Muscle layer of duodenum (tissue), 2 donors: ENCODE results near the gene SLC25A42.
"Not testable (repeated sequence)": the region's sequence is repeated elsewhere in the genome, so short reads cannot be mapped to it uniquely, and the experiment has no call there.

Experiments used
- H3K27ac ChIP-seq: one replicate; pipeline ENCODE4 v1.7.0; 2013; ENCODE audit warnings: mild to moderate bottlenecking, low read length
- H3K27me3 ChIP-seq: one replicate; pipeline ENCODE4 v1.7.0; 2013; ENCODE audit warnings: low read depth, mild to moderate bottlenecking, control low read depth, low read length
- H3K36me3 ChIP-seq, 2 donors: one replicate each; pipeline ENCODE4 v1.7.0; 2013; ENCODE audit warnings: low read length in 2 of 2, control low read depth in 1 of 2, mild to moderate bottlenecking in 1 of 2; ENCODE audit not compliant: insufficient read depth in 2 of 2, control insufficient read depth in 1 of 2
- H3K4me1 ChIP-seq, 2 donors: one replicate each; pipeline ENCODE4 v1.7.0; 2013; ENCODE audit warnings: low read length in 2 of 2, mild to moderate bottlenecking in 2 of 2, control low read depth in 1 of 2, moderate library complexity in 1 of 2; ENCODE audit not compliant: insufficient read depth in 2 of 2, control insufficient read depth in 1 of 2
- H3K4me3 ChIP-seq, 2 donors: one replicate each; pipeline ENCODE4 v1.7.0; 2013; ENCODE audit warnings: low read length in 2 of 2, low read depth in 1 of 2, mild to moderate bottlenecking in 1 of 2
- H3K9me3 ChIP-seq, 2 donors: one replicate each; pipeline ENCODE4 v1.7.0; 2013; ENCODE audit warnings: low read length in 2 of 2, control low read depth in 1 of 2, mild to moderate bottlenecking in 1 of 2; ENCODE audit not compliant: control insufficient read depth in 1 of 2
- donor health status: healthy.

SLC25A42 gene

DNA sequence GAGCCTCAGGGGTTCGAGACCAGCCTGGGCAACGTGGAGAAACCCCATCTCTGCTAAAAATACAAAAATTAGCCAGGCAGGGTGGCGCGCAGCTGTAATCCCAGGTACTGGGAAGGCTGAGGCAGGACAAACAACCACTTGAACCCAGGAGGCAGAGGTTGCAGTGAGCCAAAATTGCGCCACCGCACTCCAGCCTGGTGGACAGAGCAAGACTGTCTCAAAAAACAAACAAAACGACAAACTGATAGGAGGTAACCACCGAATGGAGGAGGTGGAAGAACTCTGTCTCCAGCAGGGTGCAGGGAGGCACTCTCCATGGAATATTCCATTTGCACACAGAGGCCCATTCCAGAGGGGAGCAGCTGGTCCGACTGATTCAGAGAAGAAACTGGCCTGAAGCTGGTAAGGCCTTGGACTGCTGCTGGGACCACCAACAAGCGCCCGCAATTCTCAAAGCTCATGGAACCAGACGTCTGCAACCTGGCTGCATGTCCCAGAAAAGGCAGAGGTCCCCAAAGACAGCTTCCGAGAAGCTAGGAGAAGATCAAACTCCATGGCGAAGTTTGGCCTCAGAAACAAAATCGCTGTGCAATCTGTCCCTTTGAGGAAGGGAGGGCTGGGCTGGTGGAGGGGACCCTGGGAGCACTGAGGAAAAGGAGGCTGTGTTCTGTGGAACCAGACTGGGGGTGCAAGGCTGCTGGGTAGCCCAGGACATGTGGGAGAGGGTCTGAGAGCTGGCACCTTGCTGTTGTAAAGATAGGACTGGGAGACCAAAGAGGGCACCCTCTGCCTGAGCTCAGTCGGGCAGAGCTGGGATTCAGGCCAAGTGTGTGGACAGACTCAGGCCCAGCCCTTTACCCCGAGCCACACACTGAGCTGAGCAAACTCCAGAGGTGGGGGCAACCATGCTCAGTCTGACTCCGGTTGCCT, 35.2 kb downstream of the SLC25A42 start:
- Histone ChIP-seq H3K9me3 (no peaks in the 10 kb centered on the region), H3K4me1 (no peaks in the 10 kb centered on the region), H3K27me3 (no peaks in the 10 kb centered on the region), H3K27ac (no peak overlapping the region), H3K4me3 (no peak overlapping the region), H3K36me3 (peaks cover 0 to 15% of the 10 kb centered on the region in 2 donors)

GRCh38 chr19:19101540-19101939, 37.7 kb downstream of the SLC25A42 start:
- Histone ChIP-seq H3K9me3 (no peaks in the 10 kb centered on the region), H3K4me1 (peaks cover 0 to 6% of the 10 kb centered on the region in 2 donors), H3K36me3 (peaks cover 0 to 15% of the 10 kb centered on the region in 2 donors), H3K27ac (no peak overlapping the region), H3K27me3 (no peaks in the 10 kb centered on the region), H3K4me3 (no peak overlapping the region)

- H3K27me3 ChIP-seq, H3K4me1 ChIP-seq, H3K4me3 ChIP-seq, H3K27ac ChIP-seq, H3K36me3 ChIP-seq, H3K9me3 ChIP-seq: not testable (repeated sequence)
Observed at GRCh38 chr19:19102566-19102965, 38.8 kb downstream of the SLC25A42 start.

DNA sequence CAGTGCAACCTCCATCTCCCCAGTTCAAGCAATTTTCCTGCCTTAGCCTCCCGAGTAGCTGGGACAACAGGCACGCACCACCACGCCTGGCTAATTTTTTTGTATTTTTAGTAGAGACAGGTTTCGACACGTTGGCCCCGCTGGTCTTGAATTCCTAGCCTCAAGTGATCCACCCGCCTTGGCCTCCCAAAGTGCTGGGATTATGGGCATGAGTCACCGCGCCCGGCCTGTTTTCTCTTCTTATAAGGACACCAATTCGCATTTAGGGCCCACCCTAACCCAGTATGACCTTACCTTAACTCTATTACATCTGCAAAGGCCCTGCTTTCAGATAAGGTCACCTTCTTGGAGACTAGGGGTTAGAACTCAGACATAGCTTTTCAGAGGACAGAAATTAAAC, 39.4 kb downstream of the SLC25A42 start:
- Histone ChIP-seq H3K27ac (no peak overlapping the region), H3K4me3 (no peak overlapping the region), H3K4me1 (peaks cover 0 to 6% of the 10 kb centered on the region in 2 donors), H3K36me3 (peaks cover 4 to 11% of the 10 kb centered on the region in 2 donors), H3K27me3 (no peaks in the 10 kb centered on the region), H3K9me3 (no peaks in the 10 kb centered on the region)

DNA sequence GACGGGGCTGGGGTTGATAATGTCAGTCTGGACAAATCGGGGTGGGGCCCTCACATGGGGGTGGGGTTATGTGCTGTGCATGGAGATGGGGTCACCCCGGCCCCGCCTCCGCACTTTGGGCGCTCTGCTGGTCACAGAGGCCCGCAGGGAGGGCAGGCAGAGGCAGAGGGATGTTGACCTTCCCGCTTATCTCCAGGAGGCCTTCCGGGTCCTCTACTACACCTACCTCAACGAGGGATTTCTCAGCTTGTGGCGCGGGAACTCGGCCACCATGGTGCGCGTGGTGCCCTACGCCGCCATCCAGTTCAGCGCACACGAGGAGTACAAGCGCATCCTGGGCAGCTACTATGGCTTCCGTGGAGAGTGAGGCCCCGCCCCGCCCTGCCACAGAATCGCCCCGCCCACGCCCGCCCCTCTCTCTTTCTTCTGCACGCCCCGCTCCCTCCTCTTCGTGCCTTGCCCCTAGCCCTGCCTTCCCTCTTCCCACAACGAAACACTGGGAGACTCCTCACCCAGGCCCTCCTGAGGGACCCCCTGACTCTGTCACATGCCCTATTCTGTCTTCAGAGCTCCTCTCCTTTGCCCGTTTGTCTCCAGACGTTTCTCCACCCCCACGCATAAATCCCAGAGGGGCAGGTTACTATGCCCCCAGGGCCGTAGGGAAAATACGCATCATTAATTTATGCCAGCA, 41.7 kb downstream of the SLC25A42 start:
- peaks cover 0 to 11% of the 10 kb centered on the region in 2 donors for H3K4me1 ChIP-seq
- H3K4me3 ChIP-seq = peak overlapping the region; percentile 50 to 59
- H3K27ac ChIP-seq = no peak overlapping the region
- H3K36me3 ChIP-seq = peaks cover 4% of the 10 kb centered on the region in 2 donors
- H3K27me3 ChIP-seq = no peaks in the 10 kb centered on the region
- no peaks in the 10 kb centered on the region for H3K9me3 ChIP-seq

GRCh38 chr19:19106056-19106551, 42.3 kb downstream of the SLC25A42 start:
- Histone ChIP-seq H3K27me3 (no peaks in the 10 kb centered on the region), H3K4me1 (peaks cover 0 to 14% of the 10 kb centered on the region in 2 donors), H3K36me3 (peaks cover 4% of the 10 kb centered on the region in 2 donors), H3K4me3 (peak overlapping the region; percentile 50 to 59), H3K9me3 (no peaks in the 10 kb centered on the region), H3K27ac (no peak overlapping the region)

- H3K4me3 ChIP-seq = not testable (repeated sequence)
Observed at GRCh38 chr19:19106938-19107337, 43.1 kb downstream of the SLC25A42 start.

GRCh38 chr19:19107654-19108053, 43.9 kb downstream of the SLC25A42 start:
- no peaks in the 10 kb centered on the region for H3K9me3 ChIP-seq
- peaks cover 4% of the 10 kb centered on the region in 2 donors for H3K36me3 ChIP-seq
- H3K4me1 ChIP-seq = peaks cover 0 to 14% of the 10 kb centered on the region in 2 donors
- no peak overlapping the region for H3K27ac ChIP-seq
- H3K27me3 ChIP-seq = no peaks in the 10 kb centered on the region
- H3K4me3 ChIP-seq = no peak overlapping the region

More at GRCh38 chr19:19106938-19107337, 43.1 kb downstream of the SLC25A42 start:
- H3K27me3 ChIP-seq, H3K36me3 ChIP-seq, H3K9me3 ChIP-seq, H3K27ac ChIP-seq: not testable (repeated sequence)
- peaks cover 0 to 14% of the 10 kb centered on the region in 2 donors for H3K4me1 ChIP-seq

GRCh38 chr19:19109601-19110000, 45.8 kb downstream of the SLC25A42 start:
- Histone ChIP-seq H3K27ac (no peak overlapping the region), H3K27me3 (no peaks in the 10 kb centered on the region), H3K36me3 (peaks cover 4% of the 10 kb centered on the region in 2 donors), H3K9me3 (no peaks in the 10 kb centered on the region), H3K4me3 (no peak overlapping the region), H3K4me1 (peaks cover 0 to 14% of the 10 kb centered on the region in 2 donors)

DNA sequence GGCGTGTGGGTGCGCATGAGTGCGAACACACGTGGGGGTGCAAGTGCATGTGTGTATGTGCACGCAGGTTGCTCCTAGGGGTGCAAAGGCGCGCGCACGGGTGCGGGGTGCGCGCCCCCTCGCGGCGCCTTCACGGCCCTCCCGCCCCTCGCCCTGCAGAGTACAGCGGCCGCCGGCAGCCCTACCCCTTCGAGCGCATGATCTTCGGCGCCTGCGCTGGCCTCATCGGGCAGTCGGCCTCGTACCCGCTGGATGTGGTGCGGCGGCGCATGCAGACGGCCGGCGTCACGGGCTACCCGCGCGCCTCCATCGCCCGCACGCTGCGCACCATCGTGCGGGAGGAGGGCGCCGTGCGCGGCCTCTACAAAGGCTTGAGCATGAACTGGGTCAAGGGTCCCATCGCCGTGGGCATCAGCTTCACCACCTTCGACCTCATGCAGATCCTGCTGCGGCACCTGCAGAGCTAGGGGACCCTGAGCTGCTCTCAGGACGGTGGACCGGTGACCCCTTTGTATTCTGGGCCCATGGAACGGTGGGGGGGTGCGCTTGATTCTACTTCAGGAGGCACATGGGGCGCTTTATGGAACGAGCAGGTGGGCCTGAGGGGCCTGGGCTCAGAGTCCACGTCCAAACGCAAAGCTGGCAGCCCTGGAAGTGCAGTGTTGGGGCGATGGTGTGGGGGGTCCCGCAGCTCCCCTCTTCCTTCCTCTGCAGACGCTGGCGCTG, 46.8 kb downstream of the SLC25A42 start:
- Histone ChIP-seq H3K27ac (no peak overlapping the region), H3K4me3 (peak overlapping the region in 1 of 2 donors; percentile 21), H3K4me1 (peaks cover 0 to 14% of the 10 kb centered on the region in 2 donors), H3K27me3 (no peaks in the 10 kb centered on the region), H3K36me3 (peaks cover 4% of the 10 kb centered on the region in 2 donors), H3K9me3 (no peaks in the 10 kb centered on the region)
